ENCODE measurements around the gene XYLT1. TPM values are rescaled to one million over a fixed set of nuclear protein-coding genes. Genes with fewer than 3 reads are reported as not detected.

Gene XYLT1
- total RNA-seq, 2 experiments from 2014 or later: 5.1 to 6.2 TPM

DNA sequence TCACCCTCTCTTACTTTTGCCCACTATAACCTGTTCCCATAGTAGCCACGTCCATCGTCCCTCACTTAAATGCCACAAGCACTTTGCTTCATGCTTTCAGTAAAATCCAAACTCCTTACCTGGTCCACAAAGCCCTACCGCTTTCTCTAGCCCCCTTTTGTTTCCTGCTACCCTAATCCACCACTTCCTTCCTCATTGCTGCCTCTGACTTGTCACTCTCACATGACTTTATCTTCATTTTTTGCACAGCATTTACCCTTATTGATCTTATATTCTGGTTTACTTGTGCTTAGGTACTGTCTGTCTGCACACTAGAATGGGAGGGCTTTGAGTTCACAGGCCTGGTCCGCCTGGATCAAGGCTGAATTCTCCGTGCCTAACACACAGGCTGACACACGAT is 340.0 kb downstream of the XYLT1 start:
- ATAC-seq (no peak), DNase-seq (no peak)
- H3K9me3 Mint-ChIP-seq (ENCODE audit: low read depth): no peaks in the 10 kb centered on the region
- intact Hi-C loops (cut with DNase I, micrococcal nuclease): no loop called here
- H3K27me3 Mint-ChIP-seq: no peaks in the 10 kb centered on the region
- ChIA-PET CTCF (no interaction called here), POLR2A (no interaction called here)
- H3K36me3 Mint-ChIP-seq (ENCODE audit: low read depth): peaks cover 34% of the 10 kb centered on the region
- no peak overlapping the region for H3K27ac Mint-ChIP-seq
- peaks cover 10% of the 10 kb centered on the region for H3K4me1 Mint-ChIP-seq
- no peak overlapping the region for H3K4me3 Mint-ChIP-seq

GRCh38 chr16:17129971-17130370 is 340.8 kb downstream of the XYLT1 start:
- Mint-ChIP-seq H3K4me3 (no peak overlapping the region), H3K27me3 (no peaks in the 10 kb centered on the region), H3K27ac (no peak overlapping the region), H3K9me3 (ENCODE audit: low read depth) (no peaks in the 10 kb centered on the region), H3K36me3 (ENCODE audit: low read depth) (peaks cover 38% of the 10 kb centered on the region), H3K4me1 (peaks cover 10% of the 10 kb centered on the region)
- DNase-seq (no peak), ATAC-seq (no peak)
- CTCF ChIA-PET: interaction anchor here (0.7 kb wide), 1 partner anchor 30 kb away, joined by 3 read pairs; no protein-coding TSS in a partner anchor
- intact Hi-C loops (cut with DNase I, micrococcal nuclease): no loop called here
- POLR2A ChIA-PET: no interaction called here

- H3K36me3 Mint-ChIP-seq (ENCODE audit: low read depth): peaks cover 39% of the 10 kb centered on the region
These were observed 342.0 kb downstream of the XYLT1 start for GRCh38 chr16:17128791-17129190.

DNA sequence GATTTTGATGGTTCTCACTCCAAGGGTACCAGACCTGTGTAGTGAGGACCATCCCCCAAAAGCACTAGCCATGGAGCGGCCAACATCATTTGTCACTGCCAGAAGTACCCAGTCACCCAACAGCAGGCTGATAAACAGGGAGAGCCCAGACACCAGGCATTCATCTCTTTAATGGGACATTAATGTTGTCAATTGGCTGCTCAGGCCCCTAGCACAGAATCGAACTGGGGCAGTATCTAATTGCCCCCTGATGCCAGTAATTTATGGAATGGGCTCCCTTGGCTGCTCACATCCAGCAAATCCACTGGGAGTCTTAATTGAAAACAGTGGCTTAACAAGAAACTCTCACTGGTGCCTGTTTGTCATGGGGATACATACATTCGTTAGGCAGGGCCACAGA is 344.6 kb downstream of the XYLT1 start:
- Mint-ChIP-seq H3K36me3 (ENCODE audit: low read depth) (peaks cover 38% of the 10 kb centered on the region), H3K4me3 (no peak overlapping the region), H3K27me3 (no peaks in the 10 kb centered on the region), H3K27ac (no peak overlapping the region), H3K4me1 (peaks cover 7% of the 10 kb centered on the region), H3K9me3 (ENCODE audit: low read depth) (no peaks in the 10 kb centered on the region)
- intact Hi-C loops (cut with DNase I, micrococcal nuclease): no loop called here
- CTCF ChIA-PET: interaction anchor here (0.7 kb wide), 1 partner anchor 264 kb away, joined by 4 read pairs; no protein-coding TSS in a partner anchor
- ATAC-seq (no peak), DNase-seq (no peak)
- POLR2A ChIA-PET: no interaction called here

More at GRCh38 chr16:17128791-17129190, 342.0 kb downstream of the XYLT1 start:
- no peak overlapping the region for H3K4me3 Mint-ChIP-seq
- no peaks in the 10 kb centered on the region for H3K9me3 Mint-ChIP-seq (ENCODE audit: low read depth)
- no peak for DNase-seq
- H3K27ac Mint-ChIP-seq: no peak overlapping the region
- CTCF ChIA-PET: interaction anchor here (0.7 kb wide), 1 partner anchor 147 kb away, joined by 3 read pairs; no protein-coding TSS in a partner anchor
- H3K27me3 Mint-ChIP-seq: no peaks in the 10 kb centered on the region
- POLR2A ChIA-PET: no interaction called here
- ATAC-seq: no peak
- H3K4me1 Mint-ChIP-seq: peaks cover 10% of the 10 kb centered on the region
- intact Hi-C loops (cut with DNase I, micrococcal nuclease): no loop called here

GRCh38 chr16:17125671-17126070 is 345.1 kb downstream of the XYLT1 start:
- no peaks in the 10 kb centered on the region for H3K9me3 Mint-ChIP-seq (ENCODE audit: low read depth)
- DNase-seq (no peak), ATAC-seq (no peak)
- no peak overlapping the region for H3K4me3 Mint-ChIP-seq
- CTCF ChIA-PET: interaction anchor here (0.7 kb wide), 1 partner anchor 263 kb away, joined by 4 read pairs; no protein-coding TSS in a partner anchor
- H3K27me3 Mint-ChIP-seq: no peaks in the 10 kb centered on the region
- H3K4me1 Mint-ChIP-seq: peaks cover 2% of the 10 kb centered on the region
- H3K27ac Mint-ChIP-seq: no peak overlapping the region
- POLR2A ChIA-PET: no interaction called here
- intact Hi-C loops (cut with DNase I, micrococcal nuclease): no loop called here
- H3K36me3 Mint-ChIP-seq (ENCODE audit: low read depth): peaks cover 38% of the 10 kb centered on the region

- Mint-ChIP-seq H3K27me3 (no peaks in the 10 kb centered on the region), H3K4me1 (no peaks in the 10 kb centered on the region), H3K36me3 (ENCODE audit: low read depth) (peaks cover 12% of the 10 kb centered on the region), H3K9me3 (ENCODE audit: low read depth) (no peaks in the 10 kb centered on the region), H3K27ac (no peak overlapping the region), H3K4me3 (no peak overlapping the region)
- intact Hi-C loops (cut with DNase I, micrococcal nuclease): no loop called here
- CTCF ChIA-PET: interaction anchor here (0.8 kb wide), 1 partner anchor 302 kb away, joined by 3 read pairs; no protein-coding TSS in a partner anchor
- no peak for ATAC-seq
- POLR2A ChIA-PET: interaction anchor here (0.8 kb wide), 1 partner anchor 98 kb away, joined by 3 read pairs; no protein-coding TSS in a partner anchor
- DNase-seq: no peak
These were observed 352.7 kb downstream of the XYLT1 start for GRCh38 chr16:17117906-17118577.

DNA sequence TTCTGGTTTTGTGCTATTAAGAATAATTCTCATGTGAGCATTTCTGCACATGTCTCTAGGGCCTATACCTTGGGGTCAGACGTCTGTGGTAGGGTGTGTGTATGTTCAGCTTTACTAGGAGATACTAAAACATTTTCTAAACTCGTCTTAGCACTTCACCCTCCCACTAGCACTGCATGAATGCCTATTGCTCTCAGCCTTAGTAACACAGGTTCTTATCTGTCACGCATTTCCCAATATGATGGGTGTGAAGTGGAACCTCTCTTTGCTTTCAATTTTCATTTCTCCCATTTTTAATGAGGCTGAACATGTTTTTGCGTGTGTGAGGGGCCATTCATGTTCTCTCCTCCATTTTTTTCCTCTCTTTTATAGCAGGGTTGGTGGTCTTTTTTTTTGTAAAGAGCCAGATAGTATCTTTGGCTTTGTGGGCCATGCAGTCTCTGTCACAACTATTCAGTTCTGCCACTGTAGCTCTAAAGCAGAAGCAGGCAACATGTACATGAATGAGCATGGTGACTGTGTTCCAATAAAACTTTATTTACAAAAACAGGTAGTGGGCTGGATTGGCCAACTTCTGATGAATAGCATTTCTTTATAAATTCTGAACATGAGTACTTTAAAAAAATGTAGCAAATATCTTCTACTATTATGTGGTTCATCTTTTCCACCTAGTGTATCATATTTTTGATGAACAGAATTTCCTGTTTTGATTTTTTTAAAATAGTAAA is 354.0 kb downstream of the XYLT1 start:
- CTCF ChIA-PET: no interaction called here
- no peak for ATAC-seq
- no peaks in the 10 kb centered on the region for H3K4me1 Mint-ChIP-seq
- intact Hi-C loops (cut with DNase I, micrococcal nuclease): no loop called here
- H3K27me3 Mint-ChIP-seq: no peaks in the 10 kb centered on the region
- no peak for DNase-seq
- no peaks in the 10 kb centered on the region for H3K9me3 Mint-ChIP-seq (ENCODE audit: low read depth)
- H3K27ac Mint-ChIP-seq: no peak overlapping the region
- no peak overlapping the region for H3K4me3 Mint-ChIP-seq
- POLR2A ChIA-PET: no interaction called here
- peaks cover 10% of the 10 kb centered on the region for H3K36me3 Mint-ChIP-seq (ENCODE audit: low read depth)

- Mint-ChIP-seq H3K27ac (no peak overlapping the region), H3K9me3 (ENCODE audit: low read depth) (no peaks in the 10 kb centered on the region), H3K4me3 (no peak overlapping the region), H3K4me1 (peaks cover 9% of the 10 kb centered on the region), H3K27me3 (no peaks in the 10 kb centered on the region), H3K36me3 (ENCODE audit: low read depth) (peaks cover 9% of the 10 kb centered on the region)
- POLR2A ChIA-PET: no interaction called here
- intact Hi-C loops (cut with DNase I, micrococcal nuclease): no loop called here
- CTCF ChIA-PET: no interaction called here
- ATAC-seq (no peak), DNase-seq (no peak)
These were observed 361.3 kb downstream of the XYLT1 start for GRCh38 chr16:17109413-17109812.

GRCh38 chr16:17108596-17108995 is 362.2 kb downstream of the XYLT1 start:
- Mint-ChIP-seq H3K27me3 (no peaks in the 10 kb centered on the region), H3K27ac (no peak overlapping the region), H3K4me3 (no peak overlapping the region), H3K4me1 (peaks cover 9% of the 10 kb centered on the region), H3K9me3 (ENCODE audit: low read depth) (no peaks in the 10 kb centered on the region), H3K36me3 (ENCODE audit: low read depth) (peaks cover 7% of the 10 kb centered on the region)
- intact Hi-C loops (cut with DNase I, micrococcal nuclease): no loop called here
- ATAC-seq (no peak), DNase-seq (no peak)
- ChIA-PET POLR2A (no interaction called here), CTCF (no interaction called here)

GRCh38 chr16:17107450-17107849 is 363.3 kb downstream of the XYLT1 start:
- ChIA-PET CTCF (no interaction called here), POLR2A (no interaction called here)
- ATAC-seq (no peak), DNase-seq (no peak)
- intact Hi-C loops (cut with DNase I, micrococcal nuclease): no loop called here
- Mint-ChIP-seq H3K9me3 (ENCODE audit: low read depth) (no peaks in the 10 kb centered on the region), H3K4me1 (peaks cover 9% of the 10 kb centered on the region), H3K36me3 (ENCODE audit: low read depth) (peaks cover 7% of the 10 kb centered on the region), H3K27ac (no peak overlapping the region), H3K27me3 (no peaks in the 10 kb centered on the region), H3K4me3 (no peak overlapping the region)

DNA sequence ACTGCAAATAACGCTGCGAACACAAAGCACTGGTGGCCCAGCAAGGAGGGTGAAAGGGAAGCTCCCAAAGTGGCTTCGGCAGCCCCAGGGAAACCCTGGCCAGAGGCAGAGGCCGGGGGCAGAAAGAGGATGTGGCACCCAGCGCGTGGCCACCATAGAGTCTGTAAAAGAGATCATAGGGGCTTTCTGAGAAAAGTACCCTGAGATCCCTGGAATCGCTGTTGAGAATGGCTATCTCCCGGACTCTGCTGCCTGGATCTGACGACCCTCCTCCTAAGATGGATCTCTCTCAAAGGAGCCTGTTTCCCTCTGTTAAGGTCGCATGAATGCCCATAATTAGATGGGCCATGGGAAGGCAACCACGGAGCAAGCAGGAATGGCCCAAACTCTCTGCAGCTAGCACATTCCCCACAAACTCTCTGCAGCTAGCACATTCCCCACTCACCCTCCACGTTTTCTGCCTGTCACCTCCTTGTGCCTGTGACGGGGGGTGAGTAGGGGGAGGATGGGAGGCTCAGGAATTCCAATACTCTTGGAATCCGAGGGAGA is 364.4 kb downstream of the XYLT1 start:
- intact Hi-C loops (cut with DNase I, micrococcal nuclease): no loop called here
- DNase-seq: no peak
- no peak for ATAC-seq
- POLR2A ChIA-PET: no interaction called here
- Mint-ChIP-seq H3K4me1 (peaks cover 9% of the 10 kb centered on the region), H3K9me3 (ENCODE audit: low read depth) (peaks cover 3% of the 10 kb centered on the region), H3K36me3 (ENCODE audit: low read depth) (peaks cover 7% of the 10 kb centered on the region), H3K27me3 (no peaks in the 10 kb centered on the region), H3K27ac (no peak overlapping the region), H3K4me3 (no peak overlapping the region)
- CTCF ChIA-PET: interaction anchor here (0.6 kb wide), 1 partner anchor 318 kb away, joined by 3 read pairs; no protein-coding TSS in a partner anchor
